Measurements from ENCODE around the gene SYNJ2.
A peak's percentile ranks its signal among the peaks of the same experiment; 100 is the strongest.

SYNJ2 gene

GRCh38 chr6:157982563-157983405 is 1.1 kb downstream of the SYNJ2 start:
- Histone ChIP-seq H3K4me1 (ENCODE audit: control insufficient read depth in 2 of 2, insufficient read depth in 1 of 2, low read depth in 1 of 2, low read length in 2 of 2) (peaks cover 4 to 12% of the 10 kb centered on the region in 2 donors), H3K18ac (ENCODE audit: low read length) (no peak overlapping the region), H3K27me3 (ENCODE audit: control insufficient read depth in 3 of 3, insufficient read depth in 3 of 3, low read depth in 1 of 3, low read length in 3 of 3) (peaks cover 0 to 6% (median 3%) of the 10 kb centered on the region in 3 experiments), H2BK15ac (ENCODE audit: low read length) (no peak overlapping the region), H4K91ac (ENCODE audit: low read depth, low read length, poor library complexity) (no peak overlapping the region), H3K4ac (ENCODE audit: low read length) (no peak overlapping the region), H2BK120ac (ENCODE audit: low read depth, low read length) (peak overlapping the region; percentile 85), H3K14ac (ENCODE audit: low read length) (no peak overlapping the region), H2BK5ac (ENCODE audit: low read length) (no peak overlapping the region), H4K8ac (ENCODE audit: low read depth, low read length) (no peak overlapping the region), H3K23ac (ENCODE audit: low read depth, low read length, poor library complexity) (peak overlapping the region; percentile 9), H3K79me1 (ENCODE audit: low read depth, low read length) (no peaks in the 10 kb centered on the region), H3K4me3 (ENCODE audit: low read length in 2 of 2) (peak overlapping the region; percentile 65 to 85), H3K36me3 (replicated peaks in 1 of 2; ENCODE audit: control insufficient read depth in 2 of 2, insufficient read depth in 2 of 2, low read length in 2 of 2) (no peaks in the 10 kb centered on the region), H3K9me3 (replicated peaks in 1 of 2; ENCODE audit: control insufficient read depth in 2 of 2, insufficient read depth in 1 of 2, low read depth in 1 of 2, low read length in 2 of 2) (peaks cover 0 to 4% of the 10 kb centered on the region in 2 donors), H2BK12ac (ENCODE audit: low read length) (no peak overlapping the region), H3K9ac (ENCODE audit: low read depth, low read length, poor library complexity) (no peak overlapping the region), H3K27ac (replicated peaks; ENCODE audit: low read length) (no peak overlapping the region), H3K4me2 (ENCODE audit: insufficient read depth, low read length, poor library complexity, severe bottlenecking) (peak overlapping the region; percentile 87), H2AK5ac (ENCODE audit: low read depth, low read length) (no peak overlapping the region), H2AFZ (ENCODE audit: low read length) (peak overlapping the region; percentile 97)
- WGBS, 2 donors (ENCODE audit: extremely low coverage in 2 of 2, insufficient read length in 2 of 2, insufficient replicate concordance in 1 of 2), result no CpG with 5 or more reads among the region's 17 CpGs
- DNase-seq (ENCODE audit: low spot score), result no peak

- no peak overlapping the region for H2AFZ ChIP-seq (ENCODE audit: low read length)
- peaks cover 0 to 6% (median 3%) of the 10 kb centered on the region in 3 experiments for H3K27me3 ChIP-seq (ENCODE audit: control insufficient read depth in 3 of 3, insufficient read depth in 3 of 3, low read depth in 1 of 3, low read length in 3 of 3)
- H3K14ac ChIP-seq (ENCODE audit: low read length), result no peak overlapping the region
- no peak overlapping the region for H3K27ac ChIP-seq (replicated peaks; ENCODE audit: low read length)
- H4K91ac ChIP-seq (ENCODE audit: low read depth, low read length, poor library complexity), result no peak overlapping the region
- no peak overlapping the region for H3K9ac ChIP-seq (ENCODE audit: low read depth, low read length, poor library complexity)
- H3K18ac ChIP-seq (ENCODE audit: low read length), result no peak overlapping the region
- DNase-seq (ENCODE audit: low spot score), result no peak
- H4K8ac ChIP-seq (ENCODE audit: low read depth, low read length), result no peak overlapping the region
- H3K23ac ChIP-seq (ENCODE audit: low read depth, low read length, poor library complexity), result no peak overlapping the region
- H2BK15ac ChIP-seq (ENCODE audit: low read length), result no peak overlapping the region
- peaks cover 4 to 12% of the 10 kb centered on the region in 2 donors for H3K4me1 ChIP-seq (ENCODE audit: control insufficient read depth in 2 of 2, insufficient read depth in 1 of 2, low read depth in 1 of 2, low read length in 2 of 2)
- H3K4ac ChIP-seq (ENCODE audit: low read length), result no peak overlapping the region
- no peak overlapping the region for H2BK120ac ChIP-seq (ENCODE audit: low read depth, low read length)
- H2BK12ac ChIP-seq (ENCODE audit: low read length), result no peak overlapping the region
- H3K79me1 ChIP-seq (ENCODE audit: low read depth, low read length), result no peaks in the 10 kb centered on the region
- WGBS, 2 donors (ENCODE audit: extremely low coverage in 2 of 2, insufficient read length in 2 of 2, insufficient replicate concordance in 1 of 2), result no CpG with 5 or more reads among the region's 9 CpGs
- H3K4me3 ChIP-seq (ENCODE audit: low read length in 2 of 2), result no peak overlapping the region
- no peaks in the 10 kb centered on the region for H3K36me3 ChIP-seq (replicated peaks in 1 of 2; ENCODE audit: control insufficient read depth in 2 of 2, insufficient read depth in 2 of 2, low read length in 2 of 2)
- no peak overlapping the region for H3K4me2 ChIP-seq (ENCODE audit: insufficient read depth, low read length, poor library complexity, severe bottlenecking)
- peaks cover 0 to under 1% of the 10 kb centered on the region in 2 donors for H3K9me3 ChIP-seq (replicated peaks in 1 of 2; ENCODE audit: control insufficient read depth in 2 of 2, insufficient read depth in 1 of 2, low read depth in 1 of 2, low read length in 2 of 2)
- no peak overlapping the region for H2AK5ac ChIP-seq (ENCODE audit: low read depth, low read length)
- no peak overlapping the region for H2BK5ac ChIP-seq (ENCODE audit: low read length)
Measured at GRCh38 chr6:157983406-157984119, 1.9 kb downstream of the SYNJ2 start.

- Histone ChIP-seq H2AK5ac (ENCODE audit: low read depth, low read length) (no peak overlapping the region), H3K4ac (ENCODE audit: low read length) (no peak overlapping the region), H4K91ac (ENCODE audit: low read depth, low read length, poor library complexity) (no peak overlapping the region), H3K27me3 (ENCODE audit: control insufficient read depth in 3 of 3, insufficient read depth in 3 of 3, low read depth in 1 of 3, low read length in 3 of 3) (peaks cover 0 to 6% (median 3%) of the 10 kb centered on the region in 3 experiments), H4K8ac (ENCODE audit: low read depth, low read length) (no peak overlapping the region), H3K9ac (ENCODE audit: low read depth, low read length, poor library complexity) (no peak overlapping the region), H3K18ac (ENCODE audit: low read length) (no peak overlapping the region), H3K4me1 (ENCODE audit: control insufficient read depth in 2 of 2, insufficient read depth in 1 of 2, low read depth in 1 of 2, low read length in 2 of 2) (peaks cover 4 to 12% of the 10 kb centered on the region in 2 donors), H3K23ac (ENCODE audit: low read depth, low read length, poor library complexity) (no peak overlapping the region), H2BK12ac (ENCODE audit: low read length) (no peak overlapping the region), H3K9me3 (replicated peaks in 1 of 2; ENCODE audit: control insufficient read depth in 2 of 2, insufficient read depth in 1 of 2, low read depth in 1 of 2, low read length in 2 of 2) (no peaks in the 10 kb centered on the region), H2BK120ac (ENCODE audit: low read depth, low read length) (no peak overlapping the region), H2BK5ac (ENCODE audit: low read length) (no peak overlapping the region), H3K4me3 (ENCODE audit: low read length in 2 of 2) (no peak overlapping the region), H3K4me2 (ENCODE audit: insufficient read depth, low read length, poor library complexity, severe bottlenecking) (no peak overlapping the region), H3K36me3 (replicated peaks in 1 of 2; ENCODE audit: control insufficient read depth in 2 of 2, insufficient read depth in 2 of 2, low read length in 2 of 2) (no peaks in the 10 kb centered on the region), H3K14ac (ENCODE audit: low read length) (no peak overlapping the region), H3K79me1 (ENCODE audit: low read depth, low read length) (no peaks in the 10 kb centered on the region), H2AFZ (ENCODE audit: low read length) (no peak overlapping the region), H3K27ac (replicated peaks; ENCODE audit: low read length) (no peak overlapping the region), H2BK15ac (ENCODE audit: low read length) (no peak overlapping the region)
- no peak for DNase-seq (ENCODE audit: low spot score)
- WGBS, 2 donors (ENCODE audit: extremely low coverage in 2 of 2, insufficient read length in 2 of 2, insufficient replicate concordance in 1 of 2), result no CpG with 5 or more reads among the region's 4 CpGs
Measured at GRCh38 chr6:157984128-157984527, 2.5 kb downstream of the SYNJ2 start.

- no peak overlapping the region for H3K23ac ChIP-seq (ENCODE audit: low read depth, low read length, poor library complexity)
- H2BK5ac ChIP-seq (ENCODE audit: low read length), result no peak overlapping the region
- H3K18ac ChIP-seq (ENCODE audit: low read length), result no peak overlapping the region
- no peak overlapping the region for H4K8ac ChIP-seq (ENCODE audit: low read depth, low read length)
- H3K14ac ChIP-seq (ENCODE audit: low read length), result no peak overlapping the region
- WGBS, 2 donors (ENCODE audit: extremely low coverage in 2 of 2, insufficient read length in 2 of 2, insufficient replicate concordance in 1 of 2), result no CpG with 5 or more reads among the region's 14 CpGs
- H3K9me3 ChIP-seq (replicated peaks in 1 of 2; ENCODE audit: control insufficient read depth in 2 of 2, insufficient read depth in 1 of 2, low read depth in 1 of 2, low read length in 2 of 2), result no peaks in the 10 kb centered on the region
- no peak overlapping the region for H2BK120ac ChIP-seq (ENCODE audit: low read depth, low read length)
- no peak overlapping the region for H3K4ac ChIP-seq (ENCODE audit: low read length)
- no peak overlapping the region for H2AK5ac ChIP-seq (ENCODE audit: low read depth, low read length)
- no peak overlapping the region for H3K9ac ChIP-seq (ENCODE audit: low read depth, low read length, poor library complexity)
- no peak overlapping the region for H3K27ac ChIP-seq (replicated peaks; ENCODE audit: low read length)
- no peak overlapping the region for H2AFZ ChIP-seq (ENCODE audit: low read length)
- H3K36me3 ChIP-seq (replicated peaks in 1 of 2; ENCODE audit: control insufficient read depth in 2 of 2, insufficient read depth in 2 of 2, low read length in 2 of 2), result no peaks in the 10 kb centered on the region
- no peak overlapping the region for H3K4me3 ChIP-seq (ENCODE audit: low read length in 2 of 2)
- DNase-seq (ENCODE audit: low spot score), result no peak
- peaks cover 7 to 12% of the 10 kb centered on the region in 2 donors for H3K4me1 ChIP-seq (ENCODE audit: control insufficient read depth in 2 of 2, insufficient read depth in 1 of 2, low read depth in 1 of 2, low read length in 2 of 2)
- no peak overlapping the region for H3K4me2 ChIP-seq (ENCODE audit: insufficient read depth, low read length, poor library complexity, severe bottlenecking)
- no peak overlapping the region for H2BK12ac ChIP-seq (ENCODE audit: low read length)
- H2BK15ac ChIP-seq (ENCODE audit: low read length), result no peak overlapping the region
- H3K27me3 ChIP-seq (ENCODE audit: control insufficient read depth in 3 of 3, insufficient read depth in 3 of 3, low read depth in 1 of 3, low read length in 3 of 3), result peaks cover 0 to 4% (median 3%) of the 10 kb centered on the region in 3 experiments
- H3K79me1 ChIP-seq (ENCODE audit: low read depth, low read length), result no peaks in the 10 kb centered on the region
- no peak overlapping the region for H4K91ac ChIP-seq (ENCODE audit: low read depth, low read length, poor library complexity)
Measured at GRCh38 chr6:157984686-157985225, 3.1 kb downstream of the SYNJ2 start.
